GM12878 (cell line): Measurements from ENCODE around the gene MTRR. TPM values are rescaled to one million over a fixed set of nuclear protein-coding genes. Genes with fewer than 3 reads are reported as not detected.

Source experiments
- ATAC-seq: fragments of 200-7000 bp; cut with Tn5 transposase; 3 replicates; pipeline ENCODE4 v1.9.1; 2020; ENCODE audit warnings: mild to moderate bottlenecking, moderate library complexity
- BruUV-seq: library from RNA; stranded (reverse); fragments of 400-500 nt; replicated peaks from 2 replicates; lab custom pipeline; 2021; lab: Mats Ljungman, UMichigan
- CTCF ChIA-PET: fragments of 300-600 bp; sonication (Branson Sonifier 250); formaldehyde crosslinking; extraction: SDS; loops from one replicate; lab custom pipeline; 2021; ENCODE audit warnings: inconsistent platforms; lab: Yijun Ruan, JAX
- POLR2A ChIA-PET: fragments of 350-600 bp; formaldehyde crosslinking; extraction: SDS; loops from one replicate; lab custom pipeline; 2021; ENCODE audit warnings: inconsistent platforms; lab: Charles Lee
- RAD21 ChIA-PET: fragments of 300-600 bp; sonication (Branson Sonifier 250); formaldehyde crosslinking; loops from one replicate; lab custom pipeline; 2023; ENCODE audit warnings: antibody characterized with exemption; ENCODE audit not compliant: unreplicated experiment; lab: Charles Lee
- SMC1A ChIA-PET: fragments of 300-600 bp; sonication (Branson Sonifier 250); formaldehyde crosslinking; loops from one replicate; lab custom pipeline; 2023; ENCODE audit not compliant: unreplicated experiment, uncharacterized antibody; lab: Charles Lee
- DNase-seq: peaks from one replicate; pipeline ENCODE4 v3.0.0-alpha.2; 2011; ENCODE audit warnings: low read depth, low spot score
- FAIRE-seq: peaks from 3 replicates; lab custom pipeline; 2011; peaks lifted over from hg19 to GRCh38; lab: Jason Lieb, UNC
- H2AFZ ChIP-seq: 2 replicates; pipeline ENCODE4 v1.6.0; 2011; ENCODE audit warnings: low read depth, low read length, control low read depth; ENCODE audit not compliant: control insufficient read depth
- H3K27ac ChIP-seq: 2 replicates; pipeline ENCODE4 v1.5.1; 2011; ENCODE audit warnings: control low read depth; ENCODE audit not compliant: control insufficient read depth, insufficient read depth
- H3K27me3 ChIP-seq, 2 experiments: replicated peaks in 1 of 2; 2 replicates each; pipeline versions ENCODE4 v1.6.0 to v1.6.1; 2011; ENCODE audit warnings: low read length in 1 of 2; ENCODE audit not compliant: control insufficient read depth in 2 of 2, insufficient read depth in 2 of 2
- H3K36me3 ChIP-seq, 2 experiments: 2 replicates each; pipeline ENCODE4 v1.5.1; 2011; ENCODE audit warnings: low read length in 1 of 2; ENCODE audit not compliant: control insufficient read depth in 2 of 2, insufficient read depth in 2 of 2
- H3K4me1 ChIP-seq: 2 replicates; pipeline ENCODE4 v1.6.1; 2011; ENCODE audit warnings: mild to moderate bottlenecking, low read length, moderate library complexity, mixed read lengths; ENCODE audit not compliant: control insufficient read depth, insufficient read depth
- H3K4me2 ChIP-seq: 2 replicates; pipeline ENCODE4 v1.6.0; 2011; ENCODE audit warnings: control low read depth; ENCODE audit not compliant: control insufficient read depth, insufficient read depth
- H3K4me3 ChIP-seq: fragments of 200-600 bp; sonication (generic); 2 replicates; pipeline ENCODE4 v1.5.1; 2016
- H3K79me2 ChIP-seq: 2 replicates; pipeline ENCODE4 v1.6.0; 2011; ENCODE audit warnings: low read length; ENCODE audit not compliant: control insufficient read depth, insufficient read depth
- H3K9ac ChIP-seq: 2 replicates; pipeline ENCODE4 v1.8.0; 2011; ENCODE audit warnings: low read length, control low read depth, mixed read lengths; ENCODE audit not compliant: control insufficient read depth, insufficient read depth
- H3K9me3 ChIP-seq: replicated peaks from 3 replicates; pipeline ENCODE4 v1.5.1; 2011; ENCODE audit warnings: mild to moderate bottlenecking, low read length; ENCODE audit not compliant: control insufficient read depth, insufficient read depth
- H4K20me1 ChIP-seq: 2 replicates; pipeline ENCODE4 v1.6.0; 2011; ENCODE audit not compliant: control insufficient read depth, insufficient read depth
- BCL3 ChIP-seq: IDR thresholded peaks from 2 replicates; pipeline ENCODE4 v1.6.1; 2011; ENCODE audit warnings: borderline replicate concordance, low read depth, mild to moderate bottlenecking, moderate library complexity, low read length; ENCODE audit not compliant: insufficient read depth, poor library complexity, severe bottlenecking
- CHD1 ChIP-seq: IDR thresholded peaks from 2 replicates; pipeline ENCODE4 v1.6.1; 2012; ENCODE audit warnings: low read depth, low read length, improper control_type of control experiment
- CTCF ChIP-seq, 3 experiments: IDR thresholded peaks in 2 of 3; conservative IDR thresholded peaks in 1 of 3; 2 replicates each; pipeline ENCODE4 v1.5.1; 2011; ENCODE audit warnings: low read depth in 3 of 3, low read length in 3 of 3, mild to moderate bottlenecking in 3 of 3, control low read depth in 2 of 3, moderate library complexity in 2 of 3, inconsistent platforms in 1 of 3, mixed read lengths in 1 of 3; ENCODE audit not compliant: control insufficient read depth in 2 of 3, insufficient read depth in 1 of 3; ENCODE audit errors: extremely low read depth in 1 of 3
- CUX1 ChIP-seq: IDR thresholded peaks from 2 replicates; pipeline ENCODE4 v1.6.1; 2012; ENCODE audit warnings: improper control_type of control experiment, low read depth, low read length; ENCODE audit not compliant: insufficient replicate concordance
- FOXM1 ChIP-seq: IDR thresholded peaks from 2 replicates; pipeline ENCODE4 v1.6.1; 2012; ENCODE audit warnings: low read depth, mild to moderate bottlenecking, inconsistent platforms, low read length, moderate library complexity
- KDM1A ChIP-seq: fragments of 200-600 bp; sonication (generic); IDR thresholded peaks from 2 replicates; pipeline ENCODE4 v1.6.1; 2016; ENCODE audit warnings: borderline replicate concordance
- MEF2B ChIP-seq: fragments of 450-650 bp; IDR thresholded peaks from 2 replicates; pipeline ENCODE4 v1.6.1; 2018; ENCODE audit warnings: mild to moderate bottlenecking, moderate library complexity; ENCODE audit not compliant: partially characterized antibody, poor library complexity, severe bottlenecking
- PKNOX1 ChIP-seq: fragments of 450-650 bp; IDR thresholded peaks from 2 replicates; pipeline ENCODE4 v1.6.1; 2016; ENCODE audit warnings: mild to moderate bottlenecking
- TBL1XR1 ChIP-seq: IDR thresholded peaks from 2 replicates; pipeline ENCODE4 v1.6.1; 2012; ENCODE audit warnings: low read depth, low read length, improper control_type of control experiment
- USF2 ChIP-seq: IDR thresholded peaks from 2 replicates; pipeline ENCODE4 v1.6.1; 2011; ENCODE audit warnings: low read depth, low read length, improper control_type of control experiment, borderline replicate concordance
- ZSCAN29 ChIP-seq: fragments of 450-650 bp; IDR thresholded peaks from 2 replicates; pipeline ENCODE4 v1.6.1; 2017; ENCODE audit warnings: mild to moderate bottlenecking, moderate library complexity
- WGBS: methylation state at CpG from one replicate; pipeline ENCODE4 v1.1.6; 2016; ENCODE audit warnings: low lambda C conversion rate; ENCODE audit not compliant: insufficient replicate concordance, insufficient coverage; ENCODE audit errors: missing lambda C conversion rate; 5-methylcytosine and 5-hydroxymethylcytosine counted together
- in situ Hi-C: fragments of 300-500 bp; cut with MboI; formaldehyde crosslinking; loops from 9 replicates; pipeline ENCODE4 v1.14.3; 2018; ENCODE audit warnings: mixed read lengths
- intact Hi-C: fragments of 100-400 bp; cut with micrococcal nuclease; formaldehyde crosslinking; loops from one replicate; pipeline ENCODE4 v1.14.2; 2022; ENCODE audit not compliant: unreplicated experiment
- polyA plus RNA-seq, 11 experiments: library from polyadenylated mRNA; depleted of rRNA in 4 of 11; unstranded in 6 of 11; stranded (reverse) in 5 of 11; fragments of >200 nt; fragmentation: Nextera tagmentation in 4 of 11; fragmentation: Illumina TruSeq in 1 of 11; extraction: Ambion mirVana in 4 of 11; extraction: Trizol in 1 of 11; gene quantifications; 1 replicate in 1 of 11; 2 replicates in 10 of 11; pipeline versions ENCODE4 v1.2.1 to v1.2.3, GENCODE V29; 2011 to 2016; ENCODE audit warnings: inconsistent platforms in 2 of 11, missing spikeins in 2 of 11, low read depth in 1 of 11
- total RNA-seq, 4 experiments: library from RNA; depleted of rRNA in 3 of 4; stranded (reverse); fragments of >200 nt in 3 of 4; fragmentation: Illumina TruSeq in 1 of 4; extraction: Trizol in 1 of 4; gene quantifications; 2 replicates each; pipeline versions ENCODE4 v1.2.1 to v1.2.3, GENCODE V29; 2013 to 2021

MTRR gene
- total and polyA plus RNA-seq, 10 of the 15 experiments (the other 5 are each of a cell fraction or from before 2014, with no cell fraction given): 13.8 to 76.9 (median 38.0) TPM

- TF ChIP-seq FOXM1 (no peak), ZSCAN29 (no peak)
Observed at GRCh38 chr5:7856855-7857254, 12.1 kb upstream of the MTRR start (continued).

GRCh38 chr5:7857361-7857760 lies 11.6 kb upstream of the MTRR start:
- H3K27me3 ChIP-seq: no peaks in the 10 kb centered on the region
- H3K4me1 ChIP-seq: no peaks in the 10 kb centered on the region
- no peak overlapping the region for H3K27ac ChIP-seq
- in situ Hi-C loops (no loop called here), intact Hi-C loops (no loop called here)
- no peak overlapping the region for H3K9ac ChIP-seq
- H2AFZ ChIP-seq: no peak overlapping the region
- SMC1A ChIA-PET: interaction anchor here (0.6 kb wide), 1 partner anchor 17 kb away, joined by 3 read pairs; no protein-coding TSS in a partner anchor
- DNase-seq (no peak), ATAC-seq (no peak), FAIRE-seq (no peak)
- no peak overlapping the region for H3K4me2 ChIP-seq
- no peaks in the 10 kb centered on the region for H3K79me2 ChIP-seq
- BruUV-seq: no TSS peak
- RAD21 ChIA-PET: no interaction called here
- POLR2A ChIA-PET: no interaction called here
- 93% methylated on average over 5 of the region's 5 CpGs for WGBS
- no peak overlapping the region for H3K4me3 ChIP-seq
- H3K9me3 ChIP-seq: no peaks in the 10 kb centered on the region
- peaks cover 0 to 17% of the 10 kb centered on the region in 2 experiments; a peak in 3 of 4 replicates for H3K36me3 ChIP-seq
- CTCF ChIA-PET: interaction anchor here (0.6 to 2.2 kb wide), 3 partner anchors 29 to 598 kb away, joined by 3 to 8 read pairs (median 3); no protein-coding TSS in a partner anchor
- no peaks in the 10 kb centered on the region for H4K20me1 ChIP-seq
- TF ChIP-seq PKNOX1 (no peak), KDM1A (no peak), CUX1 (no peak), CTCF (IDR thresholded peaks at IDR 0.05 in 2 of 3, conservative IDR thresholded peaks at IDR 0.05 in 1 of 3; ENCODE audit: control insufficient read depth in 2 of 3, extremely low read depth in 1 of 3, insufficient read depth in 1 of 3, low read depth in 3 of 3, low read length in 3 of 3) (no peak), MEF2B (no peak), CHD1 (no peak), USF2 (no peak), BCL3 (no peak), TBL1XR1 (no peak)
